Measurements from ENCODE around the gene RXRA. TPM values are rescaled to one million over a fixed set of nuclear protein-coding genes. Genes with fewer than 3 reads are reported as not detected.

The RXRA gene
- total and polyA plus RNA-seq, 10 of the 15 experiments (the other 5 are each of a cell fraction or from before 2014, with no cell fraction given): 0.89 to 36.8 (median 11.1) TPM

GRCh38 chr9:134339183-134339806 lies 13.0 kb downstream of the RXRA start:
- DNase-seq (ENCODE audit: low read depth, low spot score): no peak
- H4K20me1 ChIP-seq (ENCODE audit: control insufficient read depth, insufficient read depth): no peaks in the 10 kb centered on the region
- no peak for FAIRE-seq
- no peaks in the 10 kb centered on the region for H3K79me2 ChIP-seq (ENCODE audit: control insufficient read depth, insufficient read depth, low read length)
- WGBS (ENCODE audit: insufficient coverage, insufficient replicate concordance, low lambda C conversion rate, missing lambda C conversion rate): 40% methylated on average over 17 of the region's 17 CpGs
- RAD21 ChIA-PET (ENCODE audit: unreplicated experiment): no interaction called here
- in situ Hi-C loops (cut with MboI) (no loop called here), intact Hi-C loops (cut with micrococcal nuclease; ENCODE audit: unreplicated experiment) (no loop called here)
- POLR2A ChIA-PET: no interaction called here
- ATAC-seq: no peak
- no TSS peak for BruUV-seq (replicated peaks)
- TF ChIP-seq EED (IDR thresholded peaks at IDR 0.05; ENCODE audit: low read depth) (no peak), IKZF2 (IDR thresholded peaks at IDR 0.05) (no peak), CBX5 (IDR thresholded peaks at IDR 0.05; ENCODE audit: low read depth) (no peak)
- no peak overlapping the region for H3K4me3 ChIP-seq
- H3K27ac ChIP-seq (ENCODE audit: control insufficient read depth, insufficient read depth): no peak overlapping the region
- no peak overlapping the region for H3K9ac ChIP-seq (ENCODE audit: control insufficient read depth, insufficient read depth, low read length)
- no peaks in the 10 kb centered on the region; a peak in 1 of 4 replicates for H3K27me3 ChIP-seq (replicated peaks in 1 of 2; ENCODE audit: control insufficient read depth in 2 of 2, insufficient read depth in 2 of 2, low read length in 1 of 2)
- H3K36me3 ChIP-seq (ENCODE audit: control insufficient read depth in 2 of 2, insufficient read depth in 2 of 2, low read length in 1 of 2): no peaks in the 10 kb centered on the region
- no peak overlapping the region for H3K4me2 ChIP-seq (ENCODE audit: control insufficient read depth, insufficient read depth)
- H2AFZ ChIP-seq (ENCODE audit: control insufficient read depth, low read depth, low read length): no peak overlapping the region
- CTCF ChIA-PET: no interaction called here
- H3K9me3 ChIP-seq (replicated peaks; ENCODE audit: control insufficient read depth, insufficient read depth, low read length): no peaks in the 10 kb centered on the region
- H3K4me1 ChIP-seq (ENCODE audit: control insufficient read depth, insufficient read depth, low read length): no peaks in the 10 kb centered on the region
- SMC1A ChIA-PET (ENCODE audit: uncharacterized antibody, unreplicated experiment): no interaction called here

GRCh38 chr9:134340475-134341160 lies 14.4 kb downstream of the RXRA start:
- ChIA-PET POLR2A (no interaction called here), RAD21 (ENCODE audit: unreplicated experiment) (no interaction called here), SMC1A (ENCODE audit: uncharacterized antibody, unreplicated experiment) (interaction anchor here (0.5 kb wide), 1 partner anchor 424 kb away, joined by 3 read pairs; no protein-coding TSS in a partner anchor), CTCF (interaction anchor here (0.7 kb wide), 1 partner anchor 153 kb away, joined by 3 read pairs; no protein-coding TSS in a partner anchor)
- Histone ChIP-seq H2AFZ (ENCODE audit: control insufficient read depth, low read depth, low read length) (no peak overlapping the region), H3K9ac (ENCODE audit: control insufficient read depth, insufficient read depth, low read length) (no peak overlapping the region), H3K27me3 (replicated peaks in 1 of 2; ENCODE audit: control insufficient read depth in 2 of 2, insufficient read depth in 2 of 2, low read length in 1 of 2) (no peaks in the 10 kb centered on the region; a peak in 1 of 4 replicates), H3K36me3 (ENCODE audit: control insufficient read depth in 2 of 2, insufficient read depth in 2 of 2, low read length in 1 of 2) (no peaks in the 10 kb centered on the region), H3K4me3 (no peak overlapping the region), H3K4me2 (ENCODE audit: control insufficient read depth, insufficient read depth) (no peak overlapping the region), H3K9me3 (replicated peaks; ENCODE audit: control insufficient read depth, insufficient read depth, low read length) (no peaks in the 10 kb centered on the region), H4K20me1 (ENCODE audit: control insufficient read depth, insufficient read depth) (no peaks in the 10 kb centered on the region), H3K79me2 (ENCODE audit: control insufficient read depth, insufficient read depth, low read length) (no peaks in the 10 kb centered on the region), H3K27ac (ENCODE audit: control insufficient read depth, insufficient read depth) (no peak overlapping the region), H3K4me1 (ENCODE audit: control insufficient read depth, insufficient read depth, low read length) (no peaks in the 10 kb centered on the region)
- no TSS peak for BruUV-seq (replicated peaks)
- WGBS (ENCODE audit: insufficient coverage, insufficient replicate concordance, low lambda C conversion rate, missing lambda C conversion rate): 66% methylated on average over 26 of the region's 28 CpGs
- DNase-seq (ENCODE audit: low read depth, low spot score): no peak
- no peak for ATAC-seq
- in situ Hi-C loops (cut with MboI) (no loop called here), intact Hi-C loops (cut with micrococcal nuclease; ENCODE audit: unreplicated experiment) (no loop called here)
- FAIRE-seq: no peak
- TF ChIP-seq PRDM15 (CRISPR knock-in tag; IDR thresholded peaks at IDR 0.05) (no peak), ZNF24 (IDR thresholded peaks at IDR 0.05) (no peak), JUNB (IDR thresholded peaks at IDR 0.05) (no peak), EED (IDR thresholded peaks at IDR 0.05; ENCODE audit: low read depth) (no peak), CBX5 (IDR thresholded peaks at IDR 0.05; ENCODE audit: low read depth) (no peak), YY1 (IDR thresholded peaks at IDR 0.05; ENCODE audit: low read depth, low read length) (no peak), RAD21 (IDR thresholded peaks at IDR 0.05; ENCODE audit: insufficient read depth, low read depth, low read length) (no peak), IRF3 (IDR thresholded peaks at IDR 0.05) (no peak), NBN (IDR thresholded peaks at IDR 0.05) (no peak), PKNOX1 (IDR thresholded peaks at IDR 0.05) (no peak)

Data from GM12878 (cell line).